SU-DHL-6 (cell line): ENCODE results near the gene FRMD8.

ENCODE experiments used
- H2AFZ ChIP-seq: fragments of 200-600 bp; sonication (generic); 2 replicates; pipeline ENCODE4 v1.6.1; 2014; ENCODE audit warnings: low read depth, mild to moderate bottlenecking, moderate library complexity, mixed read lengths, antibody characterized with exemption, low read length; ENCODE audit not compliant: severe bottlenecking
- H3F3A ChIP-seq: fragments of 200-600 bp; shearing (Covaris generic); 2 replicates; pipeline ENCODE4 v1.6.0; 2016; ENCODE audit warnings: antibody characterized with exemption, mild to moderate bottlenecking; ENCODE audit not compliant: insufficient read depth
- H3K27ac ChIP-seq: fragments of 200-600 bp; sonication (generic); 2 replicates; pipeline ENCODE4 v1.5.1; 2016; ENCODE audit warnings: low read depth, mild to moderate bottlenecking, low read length, moderate library complexity, mixed read lengths
- H3K27me3 ChIP-seq: fragments of 200-600 bp; sonication (generic), shearing (Covaris generic); 2 replicates; pipeline ENCODE4 v1.6.0; 2014; ENCODE audit warnings: mild to moderate bottlenecking, low read length
- H3K36me3 ChIP-seq: fragments of 200-600 bp; sonication (generic); 2 replicates; pipeline ENCODE4 v1.6.1; 2014; ENCODE audit warnings: mild to moderate bottlenecking, low read length, mixed read lengths
- H3K4me2 ChIP-seq: fragments of 300-600, 200-600 bp; shearing (Covaris generic), sonication (generic); 2 replicates; pipeline ENCODE4 v1.6.0; 2014; ENCODE audit warnings: low read length, low read depth, mild to moderate bottlenecking; ENCODE audit not compliant: poor library complexity, severe bottlenecking
- H3K4me3 ChIP-seq: fragments of 200-600 bp; sonication (generic); 2 replicates; pipeline ENCODE4 v1.5.1; 2014; ENCODE audit warnings: antibody characterized with exemption, low read length, mild to moderate bottlenecking, mixed read lengths; ENCODE audit not compliant: insufficient read depth, poor library complexity, severe bottlenecking
- H3K79me2 ChIP-seq: fragments of 200-600 bp; sonication (generic); 2 replicates; pipeline ENCODE4 v1.6.1; 2014; ENCODE audit warnings: mild to moderate bottlenecking, low read length, moderate library complexity; ENCODE audit not compliant: insufficient read depth
- H3K9ac ChIP-seq: fragments of 200-600 bp; sonication (generic); 2 replicates; pipeline ENCODE4 v1.7.0; 2014; ENCODE audit warnings: mild to moderate bottlenecking, low read length
- H3K9me2 ChIP-seq: fragments of 200-600 bp; sonication (generic); replicated peaks from 2 replicates; pipeline ENCODE4 v1.6.1; 2014; ENCODE audit warnings: low read length; ENCODE audit not compliant: insufficient read depth
- H3K9me3 ChIP-seq: fragments of 200-600 bp; sonication (generic); 2 replicates; pipeline ENCODE4 v1.6.1; 2014; ENCODE audit warnings: low read length, mixed read lengths; ENCODE audit not compliant: insufficient read depth
- H4K20me1 ChIP-seq: fragments of 200-600 bp; sonication (generic); 2 replicates; pipeline ENCODE4 v1.6.1; 2014; ENCODE audit warnings: low read depth, mild to moderate bottlenecking, antibody characterized with exemption, low read length, moderate library complexity, mixed read lengths
- CTCF ChIP-seq: fragments of 200-600 bp; sonication (generic); IDR thresholded peaks from one replicate; pipeline ENCODE4 v1.5.1; 2017; ENCODE audit warnings: antibody characterized with exemption, mild to moderate bottlenecking, low read length, moderate library complexity; ENCODE audit not compliant: insufficient read depth, poor library complexity, severe bottlenecking
- EZH2phosphoT487 ChIP-seq: fragments of 200-600 bp; sonication (generic), shearing (Covaris generic); conservative IDR thresholded peaks from 2 replicates; pipeline ENCODE4 v1.6.1; 2018; ENCODE audit warnings: mild to moderate bottlenecking, antibody characterized with exemption, low read length, moderate library complexity, mixed read lengths

FRMD8 gene

GRCh38 chr11:65353376-65353775, 33.1 kb upstream of the FRMD8 start:
- Histone ChIP-seq H3K4me2 (no peak overlapping the region), H4K20me1 (no peaks in the 10 kb centered on the region), H2AFZ (no peak overlapping the region), H3K9me3 (no peaks in the 10 kb centered on the region), H3K9me2 (no peaks in the 10 kb centered on the region), H3F3A (peaks cover 20% of the 10 kb centered on the region), H3K27me3 (no peaks in the 10 kb centered on the region), H3K36me3 (peaks cover 11% of the 10 kb centered on the region; the same call in 1 of the 2 replicates), H3K9ac (no peak overlapping the region), H3K4me3 (no peak overlapping the region), H3K79me2 (no peaks in the 10 kb centered on the region), H3K27ac (no peak overlapping the region)
- TF ChIP-seq CTCF (no peak), EZH2phosphoT487 (no peak)

- H2AFZ ChIP-seq = no peak overlapping the region
- H3F3A ChIP-seq = peaks cover 20% of the 10 kb centered on the region
- peak overlapping the region; percentile 58 for H3K4me2 ChIP-seq
- no peaks in the 10 kb centered on the region for H3K27me3 ChIP-seq
- peaks cover 7% of the 10 kb centered on the region; the same call in 1 of the 2 replicates for H3K36me3 ChIP-seq
- H3K9me2 ChIP-seq = no peaks in the 10 kb centered on the region
- peak overlapping the region; percentile 23; the same call in 1 of the 2 replicates for H3K9ac ChIP-seq
- no peaks in the 10 kb centered on the region for H4K20me1 ChIP-seq
- H3K9me3 ChIP-seq = no peaks in the 10 kb centered on the region
- peak overlapping the region; percentile 19 for H3K4me3 ChIP-seq
- no peaks in the 10 kb centered on the region for H3K79me2 ChIP-seq
- TF ChIP-seq CTCF (no peak), EZH2phosphoT487 (no peak)
- no peak overlapping the region for H3K27ac ChIP-seq
These were observed 32.6 kb upstream of the FRMD8 start for GRCh38 chr11:65353900-65354264.

GRCh38 chr11:65354265-65355012, 32.0 kb upstream of the FRMD8 start, which contains the start of gene TIGD3:
Gene TIGD3 (plus strand): TSS chr11:65354751. CDS start chr11:65355809, 1,058 bp downstream.
- H3K9me2 ChIP-seq = no peaks in the 10 kb centered on the region
- H3K27ac ChIP-seq = no peak within 1 kb of the TSS
- peak within 1 kb of the TSS; percentile 69 for H3K4me3 ChIP-seq
- H3K4me2 ChIP-seq = peak within 1 kb of the TSS; percentile 78
- H3K79me2 ChIP-seq = no peaks in the 10 kb centered on the region
- H2AFZ ChIP-seq = no peak within 1 kb of the TSS
- TF ChIP-seq EZH2phosphoT487 (no peak), CTCF (no peak)
- peaks cover 20% of the 10 kb centered on the region for H3F3A ChIP-seq
- H3K36me3 ChIP-seq = 0 out of 2 replicates have a peak, but pooled peaks cover 3% of the 10 kb centered on the region
- no peaks in the 10 kb centered on the region for H4K20me1 ChIP-seq
- no peaks in the 10 kb centered on the region for H3K9me3 ChIP-seq
- no peaks in the 10 kb centered on the region for H3K27me3 ChIP-seq
- peak within 1 kb of the TSS; percentile 70 for H3K9ac ChIP-seq
